Keratinocyte (primary cell): ENCODE results near the gene SEMA3A. TPM values are rescaled to one million over a fixed set of nuclear protein-coding genes. Genes with fewer than 3 reads are reported as not detected.

Experiments used
- DNase-seq: peaks from one replicate; pipeline ENCODE4 v3.0.0-alpha.2; 2011; ENCODE audit warnings: low read depth, missing footprints, low spot score
- FAIRE-seq: peaks from 2 replicates; lab custom pipeline; 2011; peaks lifted over from hg19 to GRCh38; lab: Jason Lieb, UNC
- H2AFZ ChIP-seq: 2 replicates; pipeline ENCODE4 v1.6.0; 2012; ENCODE audit warnings: low read length, control low read depth, inconsistent platforms; ENCODE audit not compliant: control insufficient read depth
- H3K27ac ChIP-seq: 2 replicates; pipeline ENCODE4 v1.5.1; 2011; ENCODE audit warnings: low read length; ENCODE audit not compliant: control insufficient read depth, insufficient read depth
- H3K27me3 ChIP-seq: 3 replicates; pipeline ENCODE4 v1.6.0; 2011; ENCODE audit warnings: low read length; ENCODE audit not compliant: control insufficient read depth, insufficient read depth; ENCODE audit errors: extremely low read depth
- H3K36me3 ChIP-seq, 2 experiments: 2 replicates in 1 of 2; 3 replicates in 1 of 2; pipeline ENCODE4 v1.5.1; 2011; ENCODE audit warnings: low read length in 2 of 2, mild to moderate bottlenecking in 1 of 2; ENCODE audit not compliant: control insufficient read depth in 2 of 2, insufficient read depth in 2 of 2; ENCODE audit errors: extremely low read depth in 1 of 2
- H3K4me1 ChIP-seq: 3 replicates; pipeline ENCODE4 v1.5.1; 2011; ENCODE audit warnings: low read length; ENCODE audit not compliant: control insufficient read depth, insufficient read depth; ENCODE audit errors: extremely low read depth
- H3K4me2 ChIP-seq: 3 replicates; pipeline ENCODE4 v1.6.0; 2011; ENCODE audit warnings: low read depth, low read length; ENCODE audit not compliant: control insufficient read depth, insufficient read depth; ENCODE audit errors: extremely low read depth
- H3K4me3 ChIP-seq, 3 experiments: fragments of 200-600 bp in 1 of 3; sonication (generic) in 1 of 3; 2 replicates in 2 of 3; 3 replicates in 1 of 3; pipeline ENCODE4 v1.5.1; 2011 to 2016; ENCODE audit warnings: low read length in 3 of 3, mild to moderate bottlenecking in 3 of 3, control low read depth in 2 of 3, inconsistent platforms in 1 of 3, low read depth in 1 of 3, mixed read lengths in 1 of 3, mixed run types in 1 of 3, moderate library complexity in 1 of 3; ENCODE audit not compliant: control insufficient read depth in 2 of 3, insufficient read depth in 2 of 3; ENCODE audit errors: extremely low read depth in 1 of 3
- H3K79me2 ChIP-seq: 2 replicates; pipeline ENCODE4 v1.6.0; 2012; ENCODE audit warnings: low read length; ENCODE audit not compliant: control insufficient read depth, insufficient read depth
- H3K9ac ChIP-seq: 3 replicates; pipeline ENCODE4 v1.6.0; 2011; ENCODE audit warnings: low read length; ENCODE audit not compliant: control insufficient read depth, insufficient read depth; ENCODE audit errors: extremely low read depth
- H3K9me1 ChIP-seq: 3 replicates; pipeline ENCODE4 v1.6.0; 2011; ENCODE audit warnings: low read length; ENCODE audit not compliant: control insufficient read depth, insufficient read depth; ENCODE audit errors: extremely low read depth
- H3K9me3 ChIP-seq: 2 replicates; pipeline ENCODE4 v1.5.1; 2012; ENCODE audit warnings: low read depth, low read length; ENCODE audit not compliant: control insufficient read depth
- H4K20me1 ChIP-seq: 3 replicates; pipeline ENCODE4 v1.6.0; 2011; ENCODE audit warnings: low read length; ENCODE audit not compliant: control insufficient read depth, insufficient read depth; ENCODE audit errors: extremely low read depth
- EZH2 ChIP-seq: IDR thresholded peaks from one replicate; pipeline ENCODE4 v1.6.1; 2012; ENCODE audit warnings: inconsistent platforms, mild to moderate bottlenecking, low read length, moderate library complexity
- dilution Hi-C: fragments of 300-500 bp; cut with MboI; formaldehyde crosslinking; loops from one replicate; pipeline ENCODE4 v1.7.0; 2020; ENCODE audit warnings: low sequenced_read_pairs; ENCODE audit not compliant: extremely low pct_ligation_motif_present
- polyA plus RNA-seq, 5 experiments: library from polyadenylated mRNA; depleted of rRNA in 3 of 5; stranded (reverse) in 3 of 5; stranded (forward) in 1 of 5; unstranded in 1 of 5; fragments of >200 nt; gene quantifications; 1 replicate in 1 of 5; 2 replicates in 3 of 5; 3 replicates in 1 of 5; pipeline versions ENCODE4 v1.2.1 to v1.2.3, GENCODE V29; 2011 to 2012; ENCODE audit warnings: missing spikeins in 2 of 5, low read depth in 1 of 5, low replicate concordance in 1 of 5
- TF ChIP-seq, protein P1 (sequence below), 3 experiments: IDR thresholded peaks in 1 of 3; conservative IDR thresholded peaks in 1 of 3; optimal IDR thresholded peaks in 1 of 3; 2 replicates in 2 of 3; 3 replicates in 1 of 3; pipeline versions ENCODE3 to v1.5.1; 2011; ENCODE audit warnings: low read length in 3 of 3, mild to moderate bottlenecking in 3 of 3, moderate library complexity in 2 of 3, control low read depth in 1 of 3, inconsistent platforms in 1 of 3; ENCODE audit not compliant: insufficient read depth in 2 of 3; ENCODE audit errors: extremely low read depth in 1 of 3

SEMA3A gene
- polyA plus RNA-seq, 1 donor (not counting 4 experiments of a cell fraction or from before 2014, with no cell fraction given), result 2.1 TPM

DNA sequence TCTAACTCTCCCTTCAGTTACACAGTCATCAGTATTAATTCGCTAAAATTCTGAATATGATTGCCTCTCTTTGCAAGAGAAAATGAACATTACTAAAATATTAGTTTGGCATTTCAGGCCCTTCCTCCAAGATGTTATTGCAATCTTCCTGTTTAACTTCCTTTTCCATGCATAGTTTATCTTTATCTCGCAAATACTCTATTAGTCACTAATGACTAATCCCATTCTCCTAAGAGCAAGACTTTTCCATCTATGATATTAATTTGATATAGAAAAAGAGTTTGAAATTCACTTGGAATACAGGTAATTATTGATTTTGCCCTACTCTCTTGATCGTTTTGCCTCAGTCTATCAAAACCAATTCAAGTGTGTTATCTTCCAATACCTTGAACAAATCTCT lies 41.8 kb upstream of the SEMA3A start:
- H3K4me3 ChIP-seq, result no peak overlapping the region
- dilution Hi-C loops, result no loop called here
- TF ChIP-seq EZH2, result no peak
- TF ChIP-seq, protein P1, sequence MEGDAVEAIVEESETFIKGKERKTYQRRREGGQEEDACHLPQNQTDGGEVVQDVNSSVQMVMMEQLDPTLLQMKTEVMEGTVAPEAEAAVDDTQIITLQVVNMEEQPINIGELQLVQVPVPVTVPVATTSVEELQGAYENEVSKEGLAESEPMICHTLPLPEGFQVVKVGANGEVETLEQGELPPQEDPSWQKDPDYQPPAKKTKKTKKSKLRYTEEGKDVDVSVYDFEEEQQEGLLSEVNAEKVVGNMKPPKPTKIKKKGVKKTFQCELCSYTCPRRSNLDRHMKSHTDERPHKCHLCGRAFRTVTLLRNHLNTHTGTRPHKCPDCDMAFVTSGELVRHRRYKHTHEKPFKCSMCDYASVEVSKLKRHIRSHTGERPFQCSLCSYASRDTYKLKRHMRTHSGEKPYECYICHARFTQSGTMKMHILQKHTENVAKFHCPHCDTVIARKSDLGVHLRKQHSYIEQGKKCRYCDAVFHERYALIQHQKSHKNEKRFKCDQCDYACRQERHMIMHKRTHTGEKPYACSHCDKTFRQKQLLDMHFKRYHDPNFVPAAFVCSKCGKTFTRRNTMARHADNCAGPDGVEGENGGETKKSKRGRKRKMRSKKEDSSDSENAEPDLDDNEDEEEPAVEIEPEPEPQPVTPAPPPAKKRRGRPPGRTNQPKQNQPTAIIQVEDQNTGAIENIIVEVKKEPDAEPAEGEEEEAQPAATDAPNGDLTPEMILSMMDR (optimal IDR thresholded peaks at IDR 0.05 in 1 of 3, IDR thresholded peaks at IDR 0.05 in 1 of 3, conservative IDR thresholded peaks at IDR 0.05 in 1 of 3; ENCODE audit: extremely low read depth in 1 of 3, insufficient read depth in 2 of 3, low read length in 3 of 3), result no peak
- no peak for DNase-seq
- peaks cover 23% of the 10 kb centered on the region for H3K4me1 ChIP-seq
- H3K9me3 ChIP-seq, result no peaks in the 10 kb centered on the region
- peak overlapping the region; percentile 49 for H3K9ac ChIP-seq
- H3K36me3 ChIP-seq, result no peaks in the 10 kb centered on the region
- no peaks in the 10 kb centered on the region for H3K9me1 ChIP-seq
- H3K79me2 ChIP-seq, result no peaks in the 10 kb centered on the region
- peak overlapping the region; percentile 63 for H3K4me2 ChIP-seq
- FAIRE-seq, result peak; percentile 76
- H4K20me1 ChIP-seq, result no peaks in the 10 kb centered on the region
- peak overlapping the region; percentile 54 for H2AFZ ChIP-seq
- peak overlapping the region; percentile 97 for H3K27ac ChIP-seq
- H3K27me3 ChIP-seq, result no peaks in the 10 kb centered on the region

DNA sequence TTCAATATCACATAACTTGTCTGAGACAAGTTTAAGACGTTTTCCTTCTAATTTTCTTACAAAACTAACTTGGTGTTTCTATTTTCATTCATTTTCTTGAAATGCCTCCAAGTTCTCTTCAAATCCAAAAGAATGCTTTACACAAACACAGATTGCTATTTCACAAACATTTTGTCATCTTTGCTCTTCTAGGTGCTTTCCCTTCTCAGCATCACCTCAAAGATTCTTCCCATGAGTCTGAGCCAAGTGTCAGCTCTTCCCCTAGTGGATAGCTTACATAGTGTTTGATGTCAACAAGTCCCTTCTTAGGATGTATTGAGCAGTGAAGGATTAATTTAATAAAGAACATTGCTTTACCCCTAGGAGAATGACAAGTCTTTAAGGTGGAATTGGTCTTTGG lies 38.1 kb upstream of the SEMA3A start:
- no peak overlapping the region for H3K4me2 ChIP-seq
- FAIRE-seq (peak; percentile 48), DNase-seq (no peak)
- no peaks in the 10 kb centered on the region for H3K9me1 ChIP-seq
- no peaks in the 10 kb centered on the region for H3K9me3 ChIP-seq
- TF ChIP-seq, protein P1 (optimal IDR thresholded peaks at IDR 0.05 in 1 of 3, IDR thresholded peaks at IDR 0.05 in 1 of 3, conservative IDR thresholded peaks at IDR 0.05 in 1 of 3; ENCODE audit: extremely low read depth in 1 of 3, insufficient read depth in 2 of 3, low read length in 3 of 3), result peak in 2 of 3 experiments; percentile 29 to 30
- TF ChIP-seq EZH2, result no peak
- no peaks in the 10 kb centered on the region for H3K36me3 ChIP-seq
- H3K4me3 ChIP-seq, result no peak overlapping the region
- no peaks in the 10 kb centered on the region for H3K79me2 ChIP-seq
- H3K27me3 ChIP-seq, result no peaks in the 10 kb centered on the region
- no peak overlapping the region for H3K9ac ChIP-seq
- no peak overlapping the region for H2AFZ ChIP-seq
- dilution Hi-C loops, result no loop called here
- no peak overlapping the region for H3K27ac ChIP-seq
- peaks cover 17% of the 10 kb centered on the region for H3K4me1 ChIP-seq
- H4K20me1 ChIP-seq, result no peaks in the 10 kb centered on the region
